Liver (tissue), 3 donors: ENCODE measurements around the gene MYO1F.
"Not testable (repeated sequence)": the region's sequence is repeated elsewhere in the genome, so short reads cannot be mapped to it uniquely, and the experiment has no call there.

ENCODE experiments used
- GABPA ChIP-seq, 2 donors: IDR thresholded peaks in 1 of 2; conservative IDR thresholded peaks in 1 of 2; 2 replicates each; pipeline ENCODE4 v1.6.1; 2016; ENCODE audit warnings: antibody characterized with exemption in 2 of 2, mild to moderate bottlenecking in 1 of 2, moderate library complexity in 1 of 2
- TAF1 ChIP-seq: conservative IDR thresholded peaks from 2 replicates; pipeline ENCODE4 v1.6.1; 2016; ENCODE audit warnings: antibody characterized with exemption, mild to moderate bottlenecking
- TF ChIP-seq, protein P1 (sequence below): fragments of 150-350 bp; IDR thresholded peaks from 2 replicates; pipeline ENCODE4 v1.5.1; 2017; ENCODE audit warnings: improper control_type of control experiment, low read depth, low read length; ENCODE audit not compliant: missing input control
- donor health status: healthy.
- donor health status: healthy.

- TF ChIP-seq, protein P1, sequence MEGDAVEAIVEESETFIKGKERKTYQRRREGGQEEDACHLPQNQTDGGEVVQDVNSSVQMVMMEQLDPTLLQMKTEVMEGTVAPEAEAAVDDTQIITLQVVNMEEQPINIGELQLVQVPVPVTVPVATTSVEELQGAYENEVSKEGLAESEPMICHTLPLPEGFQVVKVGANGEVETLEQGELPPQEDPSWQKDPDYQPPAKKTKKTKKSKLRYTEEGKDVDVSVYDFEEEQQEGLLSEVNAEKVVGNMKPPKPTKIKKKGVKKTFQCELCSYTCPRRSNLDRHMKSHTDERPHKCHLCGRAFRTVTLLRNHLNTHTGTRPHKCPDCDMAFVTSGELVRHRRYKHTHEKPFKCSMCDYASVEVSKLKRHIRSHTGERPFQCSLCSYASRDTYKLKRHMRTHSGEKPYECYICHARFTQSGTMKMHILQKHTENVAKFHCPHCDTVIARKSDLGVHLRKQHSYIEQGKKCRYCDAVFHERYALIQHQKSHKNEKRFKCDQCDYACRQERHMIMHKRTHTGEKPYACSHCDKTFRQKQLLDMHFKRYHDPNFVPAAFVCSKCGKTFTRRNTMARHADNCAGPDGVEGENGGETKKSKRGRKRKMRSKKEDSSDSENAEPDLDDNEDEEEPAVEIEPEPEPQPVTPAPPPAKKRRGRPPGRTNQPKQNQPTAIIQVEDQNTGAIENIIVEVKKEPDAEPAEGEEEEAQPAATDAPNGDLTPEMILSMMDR: not testable (repeated sequence)
- TF ChIP-seq GABPA (IDR thresholded peaks at IDR 0.05 in 1 of 2, conservative IDR thresholded peaks at IDR 0.05 in 1 of 2); TAF1: not testable (repeated sequence)
Observed at GRCh38 chr19:8574619-8574922, 2.7 kb downstream of the MYO1F start.
